NT2/D1 (cell line): Measurements from ENCODE around the gene LPP.

ENCODE experiments used
- SUZ12 ChIP-seq: IDR thresholded peaks from 2 replicates; pipeline ENCODE4 v1.6.1; 2011; ENCODE audit not compliant: insufficient read length, insufficient read depth; ENCODE audit errors: extremely low read depth
- YY1 ChIP-seq: IDR thresholded peaks from 2 replicates; pipeline ENCODE4 v1.6.1; 2011; ENCODE audit not compliant: insufficient read length, insufficient read depth
- ZNF274 ChIP-seq: IDR thresholded peaks from 2 replicates; pipeline ENCODE4 v1.6.1; 2011; ENCODE audit warnings: mild to moderate bottlenecking, low read depth, low read length

DNA sequence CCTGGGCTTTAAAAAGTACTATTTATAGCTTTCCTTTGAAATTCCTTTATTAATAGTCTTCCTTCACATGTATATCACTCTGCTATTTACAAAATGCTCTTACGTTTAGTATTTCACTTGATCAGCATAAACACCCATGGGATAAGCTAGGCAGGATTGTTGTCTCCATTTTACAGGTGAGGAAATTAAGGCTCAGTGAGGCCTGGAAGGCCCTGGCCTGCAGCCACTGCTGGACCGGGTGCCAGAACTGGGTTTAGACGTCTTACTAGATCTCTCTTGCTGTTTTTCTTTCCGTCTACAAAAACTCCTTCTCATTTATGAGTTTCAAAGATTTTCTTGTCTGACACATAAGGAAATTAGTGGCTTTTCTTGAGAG lies 236.4 kb downstream of the LPP start:
- no peak for TF ChIP-seq ZNF274
- no peak for TF ChIP-seq YY1
- no peak for TF ChIP-seq SUZ12
